Caco-2 (cell line): Measurements from ENCODE around the gene MAN1C1. TPM values are rescaled to one million over a fixed set of nuclear protein-coding genes. Genes with fewer than 3 reads are reported as not detected.

Source experiments
- BruUV-seq: library from RNA; stranded (reverse); fragments of 400-500 nt; replicated peaks from 2 replicates; lab custom pipeline; 2021; lab: Mats Ljungman, UMichigan
- CTCF ChIA-PET: fragments of 300-600 bp; sonication (Branson Sonifier 250); formaldehyde crosslinking; loops from one replicate; lab custom pipeline; 2022; ENCODE audit warnings: antibody characterized with exemption; lab: Charles Lee
- POLR2A ChIA-PET: fragments of 300-600 bp; sonication (Branson Sonifier 250); formaldehyde crosslinking; loops from one replicate; lab custom pipeline; 2022; ENCODE audit warnings: antibody characterized with exemption; lab: Charles Lee
- DNase-seq, 2 experiments: peaks; one replicate each; pipeline versions ENCODE4 v3.0.0 to v3.0.0-alpha.2; 2020 to 2022
- H3K27me3 ChIP-seq: replicated peaks from 2 replicates; pipeline ENCODE4 v1.6.0; 2011; ENCODE audit warnings: low read length; ENCODE audit not compliant: control insufficient read depth, insufficient read depth
- H3K36me3 ChIP-seq: 2 replicates; pipeline ENCODE4 v1.5.1; 2011; ENCODE audit warnings: low read length; ENCODE audit not compliant: control insufficient read depth, insufficient read depth
- H3K4me1 ChIP-seq: fragments of 250-450 bp; sonication (Bioruptor Pico); 2 replicates; pipeline ENCODE4 v1.5.1; 2020; ENCODE audit warnings: mild to moderate bottlenecking
- H3K4me3 ChIP-seq: 2 replicates; pipeline ENCODE4 v1.5.1; 2011; ENCODE audit warnings: low read depth, mild to moderate bottlenecking, control low read depth, low read length
- H3K9me3 ChIP-seq: fragments of 250-450 bp; sonication (Bioruptor Pico); 2 replicates; pipeline ENCODE4 v1.5.1; 2020; ENCODE audit warnings: mild to moderate bottlenecking, moderate library complexity
- H3K27ac Mint-ChIP-seq: one replicate; pipeline ENCODE4 v1.8.0; 2022; ENCODE audit warnings: mixed read lengths; ENCODE audit not compliant: unreplicated experiment
- H3K27me3 Mint-ChIP-seq: one replicate; pipeline ENCODE4 v1.8.0; 2022; ENCODE audit warnings: mixed read lengths; ENCODE audit not compliant: insufficient read depth, unreplicated experiment
- H3K36me3 Mint-ChIP-seq: one replicate; pipeline ENCODE4 v1.8.0; 2022; ENCODE audit warnings: mild to moderate bottlenecking, mixed read lengths; ENCODE audit not compliant: insufficient read depth, unreplicated experiment
- H3K4me1 Mint-ChIP-seq: one replicate; pipeline ENCODE4 v1.8.0; 2022; ENCODE audit warnings: low read depth, mixed read lengths; ENCODE audit not compliant: unreplicated experiment
- H3K4me3 Mint-ChIP-seq: one replicate; pipeline ENCODE4 v1.8.0; 2022; ENCODE audit warnings: mild to moderate bottlenecking, moderate library complexity, mixed read lengths; ENCODE audit not compliant: unreplicated experiment
- H3K9me3 Mint-ChIP-seq: one replicate; pipeline ENCODE4 v1.8.0; 2022; ENCODE audit warnings: mixed read lengths; ENCODE audit not compliant: unreplicated experiment
- intact Hi-C: fragments of 100-400 bp; cut with micrococcal nuclease; formaldehyde crosslinking; loops from one replicate; pipeline ENCODE4 v1.10.0; 2022; ENCODE audit not compliant: unreplicated experiment
- total RNA-seq: library from RNA; stranded (reverse); gene quantifications from 2 replicates; pipeline ENCODE4 v1.2.3, GENCODE V29; 2022
- TF ChIP-seq, protein P1 (sequence below), 2 experiments: fragments of 200-600 bp in 1 of 2; IDR thresholded peaks; 1 replicate in 1 of 2; 2 replicates in 1 of 2; pipeline versions ENCODE4 v1.5.1 to v1.8.0; 2011 to 2022; ENCODE audit warnings: antibody characterized with exemption in 1 of 2, control low read depth in 1 of 2, inconsistent platforms in 1 of 2, low read depth in 1 of 2, low read length in 1 of 2, mild to moderate bottlenecking in 1 of 2, moderate library complexity in 1 of 2; ENCODE audit not compliant: insufficient read depth in 1 of 2, severe bottlenecking in 1 of 2, unreplicated experiment in 1 of 2

Gene MAN1C1
- total RNA-seq, 1 experiment from 2014 or later, result 2.7 TPM

DNA sequence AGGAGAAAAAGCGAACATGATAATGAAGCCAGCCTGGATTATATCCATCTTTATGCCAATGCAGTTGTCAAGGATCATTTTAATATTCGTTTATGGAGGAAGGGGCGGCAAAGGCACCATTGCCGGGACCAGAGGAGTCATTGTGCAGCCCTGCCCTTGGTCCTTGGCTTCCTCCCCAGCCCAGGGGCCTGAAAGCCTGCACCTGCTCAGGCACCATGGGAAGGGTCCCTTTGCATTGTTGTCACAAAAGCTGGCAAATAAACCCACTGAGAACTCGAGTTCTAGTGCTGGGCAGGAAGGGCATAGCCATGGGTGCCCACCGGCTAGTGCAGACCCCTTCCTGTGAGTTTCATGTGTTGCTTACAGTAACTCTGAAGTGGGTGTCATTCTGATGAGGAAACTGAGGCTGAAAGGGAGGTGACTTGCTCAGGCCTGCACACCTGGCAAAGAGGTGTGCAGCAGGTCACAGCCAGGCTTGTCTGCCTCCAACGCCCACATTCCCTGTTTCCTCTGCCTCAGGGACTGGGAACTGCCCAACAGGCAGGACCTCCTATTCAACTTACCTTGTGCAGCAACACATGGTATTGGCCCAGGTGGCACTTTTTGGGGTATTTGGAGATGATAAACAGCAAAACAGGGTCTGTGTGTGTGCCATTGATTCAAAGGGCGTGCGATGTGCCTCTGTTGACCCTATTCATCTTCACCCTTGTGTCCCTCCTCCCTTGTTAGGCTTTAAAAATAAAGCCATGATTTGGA is 84.6 kb downstream of the MAN1C1 start:
- H3K4me1 Mint-ChIP-seq, result no peaks in the 10 kb centered on the region
- TF ChIP-seq, protein P1, sequence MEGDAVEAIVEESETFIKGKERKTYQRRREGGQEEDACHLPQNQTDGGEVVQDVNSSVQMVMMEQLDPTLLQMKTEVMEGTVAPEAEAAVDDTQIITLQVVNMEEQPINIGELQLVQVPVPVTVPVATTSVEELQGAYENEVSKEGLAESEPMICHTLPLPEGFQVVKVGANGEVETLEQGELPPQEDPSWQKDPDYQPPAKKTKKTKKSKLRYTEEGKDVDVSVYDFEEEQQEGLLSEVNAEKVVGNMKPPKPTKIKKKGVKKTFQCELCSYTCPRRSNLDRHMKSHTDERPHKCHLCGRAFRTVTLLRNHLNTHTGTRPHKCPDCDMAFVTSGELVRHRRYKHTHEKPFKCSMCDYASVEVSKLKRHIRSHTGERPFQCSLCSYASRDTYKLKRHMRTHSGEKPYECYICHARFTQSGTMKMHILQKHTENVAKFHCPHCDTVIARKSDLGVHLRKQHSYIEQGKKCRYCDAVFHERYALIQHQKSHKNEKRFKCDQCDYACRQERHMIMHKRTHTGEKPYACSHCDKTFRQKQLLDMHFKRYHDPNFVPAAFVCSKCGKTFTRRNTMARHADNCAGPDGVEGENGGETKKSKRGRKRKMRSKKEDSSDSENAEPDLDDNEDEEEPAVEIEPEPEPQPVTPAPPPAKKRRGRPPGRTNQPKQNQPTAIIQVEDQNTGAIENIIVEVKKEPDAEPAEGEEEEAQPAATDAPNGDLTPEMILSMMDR (IDR thresholded peaks at IDR 0.05; ENCODE audit: insufficient read depth in 1 of 2, low read depth in 1 of 2, low read length in 1 of 2, severe bottlenecking in 1 of 2, unreplicated experiment in 1 of 2), result no peak
- no peak for DNase-seq

DNA sequence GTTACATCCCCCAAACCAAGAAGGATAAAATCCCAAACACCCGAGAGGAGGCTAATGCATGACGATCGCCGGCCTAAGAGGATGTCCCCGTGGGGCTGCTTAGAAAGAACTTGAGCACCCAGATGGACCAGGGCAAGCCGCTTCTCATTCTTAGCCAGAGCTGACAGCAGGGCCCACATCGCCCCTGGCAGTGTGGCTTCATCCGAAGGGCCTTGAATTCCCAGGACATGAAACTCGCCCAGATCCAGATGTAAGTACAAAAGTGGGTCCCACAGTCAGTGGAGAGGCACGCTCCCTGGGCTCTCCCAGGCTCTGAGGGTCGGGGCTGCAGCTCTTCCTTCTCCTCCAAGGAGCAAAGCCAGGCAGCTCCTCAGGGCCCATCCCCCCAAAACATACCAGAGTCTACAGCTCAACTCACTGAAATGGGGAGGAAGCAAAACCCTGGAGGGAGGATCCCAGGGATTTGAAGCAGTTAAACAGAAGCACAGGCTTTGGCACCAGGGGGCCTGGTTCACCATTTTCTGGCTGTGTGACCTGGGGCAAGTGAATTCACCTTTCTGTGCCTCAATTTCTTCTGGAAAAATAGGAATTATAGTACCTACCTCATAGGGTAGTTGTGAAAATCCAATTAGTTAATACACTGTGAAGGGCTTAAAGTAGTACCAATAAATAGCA is 85.6 kb downstream of the MAN1C1 start:
- Mint-ChIP-seq H3K4me3 (no peak overlapping the region), H3K36me3 (no peaks in the 10 kb centered on the region), H3K4me1 (no peaks in the 10 kb centered on the region), H3K27ac (no peak overlapping the region), H3K9me3 (no peaks in the 10 kb centered on the region), H3K27me3 (no peaks in the 10 kb centered on the region)
- DNase-seq, result no peak
- BruUV-seq, result no TSS peak
- no peaks in the 10 kb centered on the region for H3K36me3 ChIP-seq
- H3K4me1 ChIP-seq, result no peaks in the 10 kb centered on the region
- CTCF ChIA-PET, result no interaction called here
- H3K9me3 ChIP-seq, result no peaks in the 10 kb centered on the region
- intact Hi-C loops, result no loop called here
- no peak overlapping the region for H3K4me3 ChIP-seq
- H3K27me3 ChIP-seq, result no peaks in the 10 kb centered on the region
- POLR2A ChIA-PET, result no interaction called here
- TF ChIP-seq, protein P1 (IDR thresholded peaks at IDR 0.05; ENCODE audit: insufficient read depth in 1 of 2, low read depth in 1 of 2, low read length in 1 of 2, severe bottlenecking in 1 of 2, unreplicated experiment in 1 of 2), result no peak

More for the DNA sequence above, 84.6 kb downstream of the MAN1C1 start:
- H3K9me3 ChIP-seq, result no peaks in the 10 kb centered on the region
- H3K27me3 ChIP-seq, result no peaks in the 10 kb centered on the region
- Mint-ChIP-seq H3K36me3 (no peaks in the 10 kb centered on the region), H3K27ac (no peak overlapping the region), H3K4me3 (no peak overlapping the region), H3K27me3 (no peaks in the 10 kb centered on the region), H3K9me3 (no peaks in the 10 kb centered on the region)
- H3K36me3 ChIP-seq, result no peaks in the 10 kb centered on the region
- intact Hi-C loops, result no loop called here
- no peak overlapping the region for H3K4me3 ChIP-seq
- no TSS peak for BruUV-seq
- CTCF ChIA-PET, result no interaction called here
- POLR2A ChIA-PET, result no interaction called here
- H3K4me1 ChIP-seq, result no peaks in the 10 kb centered on the region

DNA sequence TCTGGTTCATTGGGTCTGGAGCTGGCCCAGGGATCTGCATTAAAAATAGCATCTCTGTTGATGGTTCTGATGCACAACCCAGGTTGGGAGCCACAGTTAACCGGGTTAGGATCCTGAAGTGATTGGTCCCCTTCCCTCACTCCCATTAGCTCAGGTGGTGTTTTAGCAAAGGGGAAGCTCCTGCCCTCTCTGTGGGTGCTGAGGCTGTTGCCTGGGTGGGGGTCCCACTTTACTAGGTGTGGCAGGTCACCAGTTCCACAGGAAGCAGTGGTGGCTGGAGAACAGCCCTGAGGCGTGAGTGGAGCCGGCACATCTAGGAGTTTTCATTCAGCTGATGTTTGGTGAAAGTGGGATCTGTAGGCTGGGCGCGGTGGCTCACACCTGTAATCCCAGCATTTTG is 86.5 kb downstream of the MAN1C1 start:
- DNase-seq, result no peak
- H3K4me3 Mint-ChIP-seq, result no peak overlapping the region
- H3K36me3 Mint-ChIP-seq, result no peaks in the 10 kb centered on the region
- ChIA-PET CTCF (no interaction called here), POLR2A (no interaction called here)
- no peak overlapping the region for H3K4me3 ChIP-seq
- H3K27me3 ChIP-seq, result no peaks in the 10 kb centered on the region
- intact Hi-C loops, result no loop called here
- BruUV-seq, result no TSS peak
- H3K27me3 Mint-ChIP-seq, result no peaks in the 10 kb centered on the region
- no peaks in the 10 kb centered on the region for H3K9me3 ChIP-seq
- TF ChIP-seq, protein P1 (IDR thresholded peaks at IDR 0.05; ENCODE audit: insufficient read depth in 1 of 2, low read depth in 1 of 2, low read length in 1 of 2, severe bottlenecking in 1 of 2, unreplicated experiment in 1 of 2), result no peak
- H3K27ac Mint-ChIP-seq, result no peak overlapping the region
- H3K4me1 Mint-ChIP-seq, result no peaks in the 10 kb centered on the region
- no peaks in the 10 kb centered on the region for H3K9me3 Mint-ChIP-seq
- no peaks in the 10 kb centered on the region for H3K36me3 ChIP-seq
- H3K4me1 ChIP-seq, result peaks cover 8% of the 10 kb centered on the region
